ENCODE measurements around the gene MLXIP. TPM values are rescaled to one million over a fixed set of nuclear protein-coding genes. Genes with fewer than 3 reads are reported as not detected.
A peak's percentile ranks its signal among the peaks of the same experiment; 100 is the strongest.

The MLXIP gene
- total and polyA plus RNA-seq, 4 donors, result 29.1 to 58.8 (median 38.8) TPM

DNA sequence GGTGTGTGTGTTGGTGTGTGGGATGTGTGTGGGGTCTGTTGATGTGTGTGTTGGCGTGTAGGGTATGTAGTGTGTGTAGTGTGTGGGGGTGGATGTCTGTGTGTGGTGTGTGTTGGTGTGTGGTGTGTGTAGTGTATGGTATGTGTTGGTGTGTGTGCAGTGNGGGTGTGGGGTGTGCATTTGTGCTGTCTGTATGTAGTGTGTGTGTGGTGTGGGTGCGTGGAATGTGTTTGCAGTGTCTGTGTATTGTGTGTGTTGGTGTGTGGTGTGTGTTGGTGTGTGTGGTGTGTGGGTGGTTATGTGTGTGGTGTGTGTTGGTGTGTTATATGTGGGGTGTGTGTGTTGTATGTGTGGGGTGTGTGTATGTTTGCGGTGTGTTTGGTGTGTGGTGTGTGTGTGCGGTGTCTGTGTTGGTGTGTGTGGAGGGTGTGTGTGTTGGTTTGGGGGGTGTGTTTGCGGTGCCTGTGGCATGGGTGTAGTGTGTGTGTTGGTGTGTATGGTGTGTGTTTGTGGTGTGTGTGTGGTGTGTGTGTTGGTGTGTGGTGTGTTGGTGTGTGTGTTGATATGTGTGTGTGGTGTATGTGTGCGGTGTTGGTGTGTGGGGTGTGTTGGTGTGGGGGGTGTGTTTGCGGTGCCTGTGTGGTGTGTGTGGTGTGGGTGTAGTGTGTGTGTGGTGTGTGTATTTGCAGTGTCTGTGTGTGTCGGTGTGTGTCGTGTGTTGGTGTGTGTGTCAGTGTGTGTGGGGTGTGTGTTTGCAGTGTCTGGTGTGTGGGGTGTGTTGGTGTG is 14.7 kb downstream of the MLXIP start:
- Histone ChIP-seq H3K9ac (ENCODE audit: insufficient read depth in 1 of 2, low read length in 2 of 2) (peak overlapping the region in 1 of 2 donors; percentile 35), H3K27me3 (ENCODE audit: control insufficient read depth in 3 of 3, insufficient read depth in 3 of 3, low read length in 2 of 3) (no peaks in the 10 kb centered on the region), H3K9me3 (ENCODE audit: control insufficient read depth in 4 of 4, insufficient read depth in 3 of 4, low read length in 3 of 4) (no peaks in the 10 kb centered on the region), H3K36me3 (ENCODE audit: control insufficient read depth in 4 of 4, insufficient read depth in 4 of 4, low read length in 4 of 4) (peaks cover 0 to 11% (median 2%) of the 10 kb centered on the region in 4 donors), H3K4me1 (ENCODE audit: control insufficient read depth in 5 of 5, insufficient read depth in 5 of 5, low read length in 5 of 5) (peaks cover 15 to 81% (median 44%) of the 10 kb centered on the region in 5 donors), H3K4me3 (no peak overlapping the region), H3K27ac (ENCODE audit: low read depth in 1 of 2, low read length in 1 of 2) (peak overlapping the region in 1 of 2 donors; percentile 79)
- WGBS, 2 donors, result 92 to 96% methylated on average over 9 of the region's 9 CpGs
- no peak for DNase-seq
- no peak for ATAC-seq (ENCODE audit: insufficient read depth, low FRiP score)
- no peak for TF ChIP-seq CTCF (IDR thresholded peaks at IDR 0.05; ENCODE audit: control extremely low read depth, extremely low read depth)

GRCh38 chr12:122094137-122094734 is 15.7 kb downstream of the MLXIP start:
- Histone ChIP-seq H3K4me3 (no peak overlapping the region), H3K9me3 (ENCODE audit: control insufficient read depth in 4 of 4, insufficient read depth in 3 of 4, low read length in 3 of 4) (no peaks in the 10 kb centered on the region), H3K4me1 (ENCODE audit: control insufficient read depth in 5 of 5, insufficient read depth in 5 of 5, low read length in 5 of 5) (peaks cover 20 to 87% (median 53%) of the 10 kb centered on the region in 5 donors), H3K27ac (ENCODE audit: low read depth in 1 of 2, low read length in 1 of 2) (peak overlapping the region in 1 of 2 donors; percentile 79), H3K9ac (ENCODE audit: insufficient read depth in 1 of 2, low read length in 2 of 2) (peak overlapping the region in 1 of 2 donors; percentile 35), H3K36me3 (ENCODE audit: control insufficient read depth in 4 of 4, insufficient read depth in 4 of 4, low read length in 4 of 4) (peaks cover 0 to 4% (median 2%) of the 10 kb centered on the region in 4 donors), H3K27me3 (ENCODE audit: control insufficient read depth in 3 of 3, insufficient read depth in 3 of 3, low read length in 2 of 3) (no peaks in the 10 kb centered on the region)
- no peak for DNase-seq
- no peak for ATAC-seq (ENCODE audit: insufficient read depth, low FRiP score)
- 98 to 99% methylated on average over 5 of the region's 5 CpGs for WGBS, 2 donors
- no peak for TF ChIP-seq CTCF (IDR thresholded peaks at IDR 0.05; ENCODE audit: control extremely low read depth, extremely low read depth)

GRCh38 chr12:122094735-122095631 is 16.4 kb downstream of the MLXIP start:
- Histone ChIP-seq H3K4me1 (ENCODE audit: control insufficient read depth in 5 of 5, insufficient read depth in 5 of 5, low read length in 5 of 5) (peaks cover 22 to 89% (median 55%) of the 10 kb centered on the region in 5 donors), H3K9ac (ENCODE audit: insufficient read depth in 1 of 2, low read length in 2 of 2) (peak overlapping the region in 1 of 2 donors; percentile 24)
- WGBS, 2 donors, result 72 to 76% methylated on average over 10 of the region's 10 CpGs

More at GRCh38 chr12:122094735-122095631, 16.4 kb downstream of the MLXIP start:
- DNase-seq (peak; percentile 44 to 85 (median 82)), ATAC-seq (ENCODE audit: insufficient read depth, low FRiP score) (no peak)
- Histone ChIP-seq H3K4me3 (peak overlapping the region; percentile 3), H3K36me3 (ENCODE audit: control insufficient read depth in 4 of 4, insufficient read depth in 4 of 4, low read length in 4 of 4) (peaks cover 0 to under 1% (median 0%) of the 10 kb centered on the region in 4 donors), H3K27me3 (ENCODE audit: control insufficient read depth in 3 of 3, insufficient read depth in 3 of 3, low read length in 2 of 3) (no peaks in the 10 kb centered on the region), H3K9me3 (ENCODE audit: control insufficient read depth in 4 of 4, insufficient read depth in 3 of 4, low read length in 3 of 4) (no peaks in the 10 kb centered on the region), H3K27ac (ENCODE audit: low read depth in 1 of 2, low read length in 1 of 2) (peak overlapping the region in 1 of 2 donors; percentile 79)
- TF ChIP-seq CTCF (IDR thresholded peaks at IDR 0.05; ENCODE audit: control extremely low read depth, extremely low read depth), result no peak

All from lung (tissue), 12 donors.